ENCODE results near the gene DENND2C.

GRCh38 chr1:114701931-114702330, 32.1 kb upstream of the DENND2C start:
- TF ChIP-seq CTCF (IDR thresholded peaks at IDR 0.05) (no peak), POLR2A (IDR thresholded peaks at IDR 0.05) (no peak), POLR2AphosphoS5 (IDR thresholded peaks at IDR 0.05) (no peak)

All from prostate gland (tissue), 2 donors.